ENCODE data around the gene SLC35A1. TPM values are rescaled to one million over a fixed set of nuclear protein-coding genes. Genes with fewer than 3 reads are reported as not detected.
A peak's percentile ranks its signal among the peaks of the same experiment; 100 is the strongest.
"Not testable (repeated sequence)": the region's sequence is repeated elsewhere in the genome, so short reads cannot be mapped to it uniquely, and the experiment has no call there.

The SLC35A1 gene
- total and polyA plus RNA-seq, 5 donors, result 13.1 to 18.0 (median 16.8) TPM

GRCh38 chr6:87482366-87482765, 9.6 kb downstream of the SLC35A1 start:
- 66% methylated on average over 4 of the region's 4 CpGs for WGBS
- H3K9me3 ChIP-seq (ENCODE audit: control insufficient read depth, low read length), result no peaks in the 10 kb centered on the region
- no peaks in the 10 kb centered on the region for H3K27me3 ChIP-seq (ENCODE audit: control insufficient read depth, insufficient read depth)
- H3K4me1 ChIP-seq (ENCODE audit: control insufficient read depth, insufficient read depth, low read length), result no peaks in the 10 kb centered on the region
- no peak overlapping the region for H3K4me3 ChIP-seq (ENCODE audit: low read length)
- DNase-seq, result no peak
- no peak overlapping the region for H3K27ac ChIP-seq (ENCODE audit: low read length)
- intact Hi-C loops (cut with DNase I), result no loop called here
- no peak for ATAC-seq

- H3K4me3 ChIP-seq (ENCODE audit: low read length), result no peak overlapping the region
- H3K27me3 ChIP-seq (ENCODE audit: control insufficient read depth, insufficient read depth), result no peaks in the 10 kb centered on the region
- DNase-seq, result peak in 2 of 3 donors; percentile 52
- ATAC-seq, result no peak
- no peak overlapping the region for H3K27ac ChIP-seq (ENCODE audit: low read length)
- H3K4me1 ChIP-seq (ENCODE audit: control insufficient read depth, insufficient read depth, low read length), result no peaks in the 10 kb centered on the region
- 78% methylated on average over 9 of the region's 9 CpGs for WGBS
- H3K9me3 ChIP-seq (ENCODE audit: control insufficient read depth, low read length), result no peaks in the 10 kb centered on the region
- intact Hi-C loops (cut with DNase I), result no loop called here
Observed at GRCh38 chr6:87483929-87484328, 11.2 kb downstream of the SLC35A1 start.

GRCh38 chr6:87484491-87484890, 11.7 kb downstream of the SLC35A1 start:
- Histone ChIP-seq H3K27ac (ENCODE audit: low read length) (no peak overlapping the region), H3K4me3 (ENCODE audit: low read length) (no peak overlapping the region), H3K9me3 (ENCODE audit: control insufficient read depth, low read length) (no peaks in the 10 kb centered on the region), H3K27me3 (ENCODE audit: control insufficient read depth, insufficient read depth) (no peaks in the 10 kb centered on the region), H3K4me1 (ENCODE audit: control insufficient read depth, insufficient read depth, low read length) (no peaks in the 10 kb centered on the region)
- no peak for DNase-seq
- ATAC-seq, result no peak
- intact Hi-C loops (cut with DNase I), result no loop called here
- WGBS, result 96% methylated on average over 7 of the region's 7 CpGs

GRCh38 chr6:87487555-87487954, 14.8 kb downstream of the SLC35A1 start:
- WGBS, result 67% methylated on average over 4 of the region's 4 CpGs

GRCh38 chr6:87489326-87489725, 16.6 kb downstream of the SLC35A1 start:
- intact Hi-C loops (cut with DNase I); H3K4me1 ChIP-seq (ENCODE audit: control insufficient read depth, insufficient read depth, low read length); H3K4me3 ChIP-seq (ENCODE audit: low read length); H3K9me3 ChIP-seq (ENCODE audit: control insufficient read depth, low read length); ATAC-seq; H3K27me3 ChIP-seq (ENCODE audit: control insufficient read depth, insufficient read depth); DNase-seq; H3K27ac ChIP-seq (ENCODE audit: low read length): not testable (repeated sequence)
- 93% methylated on average over 8 of the region's 8 CpGs for WGBS

More at GRCh38 chr6:87487555-87487954, 14.8 kb downstream of the SLC35A1 start:
- Histone ChIP-seq H3K27me3 (ENCODE audit: control insufficient read depth, insufficient read depth) (no peaks in the 10 kb centered on the region), H3K4me3 (ENCODE audit: low read length) (no peak overlapping the region), H3K4me1 (ENCODE audit: control insufficient read depth, insufficient read depth, low read length) (no peaks in the 10 kb centered on the region), H3K9me3 (ENCODE audit: control insufficient read depth, low read length) (no peaks in the 10 kb centered on the region), H3K27ac (ENCODE audit: low read length) (no peak overlapping the region)
- DNase-seq, result no peak
- intact Hi-C loops (cut with DNase I), result no loop called here
- ATAC-seq, result no peak

GRCh38 chr6:87494761-87495422, 22.1 kb downstream of the SLC35A1 start:
- no peaks in the 10 kb centered on the region for H3K9me3 ChIP-seq (ENCODE audit: control insufficient read depth, low read length)
- ATAC-seq (no peak), DNase-seq (no peak)
- H3K4me1 ChIP-seq (ENCODE audit: control insufficient read depth, insufficient read depth, low read length), result no peaks in the 10 kb centered on the region
- no peak overlapping the region for H3K27ac ChIP-seq (ENCODE audit: low read length)
- 98% methylated on average over 8 of the region's 8 CpGs for WGBS
- H3K4me3 ChIP-seq (ENCODE audit: low read length), result no peak overlapping the region
- intact Hi-C loops (cut with DNase I), result no loop called here
- H3K27me3 ChIP-seq (ENCODE audit: control insufficient read depth, insufficient read depth), result no peaks in the 10 kb centered on the region

- H3K27ac ChIP-seq (ENCODE audit: low read length), result no peak overlapping the region
- intact Hi-C loops (cut with DNase I), result no loop called here
- no peaks in the 10 kb centered on the region for H3K27me3 ChIP-seq (ENCODE audit: control insufficient read depth, insufficient read depth)
- no peak overlapping the region for H3K4me3 ChIP-seq (ENCODE audit: low read length)
- H3K9me3 ChIP-seq (ENCODE audit: control insufficient read depth, low read length), result no peaks in the 10 kb centered on the region
- DNase-seq, result no peak
- no peaks in the 10 kb centered on the region for H3K4me1 ChIP-seq (ENCODE audit: control insufficient read depth, insufficient read depth, low read length)
- no peak for ATAC-seq
Observed at GRCh38 chr6:87498048-87498447, 25.3 kb downstream of the SLC35A1 start.

- no peaks in the 10 kb centered on the region for H3K9me3 ChIP-seq (ENCODE audit: control insufficient read depth, low read length)
- intact Hi-C loops (cut with DNase I), result no loop called here
Observed at GRCh38 chr6:87501809-87502572, 29.2 kb downstream of the SLC35A1 start.

GRCh38 chr6:87504441-87504840, 31.7 kb downstream of the SLC35A1 start:
- WGBS, result 37% methylated on average over 1 of the region's 1 CpG
- intact Hi-C loops (cut with DNase I), result no loop called here
- DNase-seq (no peak), ATAC-seq (peak; percentile 73 to 77)
- Histone ChIP-seq H3K4me1 (ENCODE audit: control insufficient read depth, insufficient read depth, low read length) (peaks cover 5% of the 10 kb centered on the region), H3K4me3 (ENCODE audit: low read length) (no peak overlapping the region), H3K27me3 (ENCODE audit: control insufficient read depth, insufficient read depth) (no peaks in the 10 kb centered on the region), H3K27ac (ENCODE audit: low read length) (no peak overlapping the region), H3K9me3 (ENCODE audit: control insufficient read depth, low read length) (no peaks in the 10 kb centered on the region)

More at GRCh38 chr6:87501809-87502572, 29.2 kb downstream of the SLC35A1 start:
- Histone ChIP-seq H3K4me3 (ENCODE audit: low read length) (no peak overlapping the region), H3K27ac (ENCODE audit: low read length) (no peak overlapping the region), H3K27me3 (ENCODE audit: control insufficient read depth, insufficient read depth) (no peaks in the 10 kb centered on the region), H3K4me1 (ENCODE audit: control insufficient read depth, insufficient read depth, low read length) (peaks cover 5% of the 10 kb centered on the region)
- ATAC-seq (no peak), DNase-seq (no peak)
- WGBS, result 89% methylated on average over 6 of the region's 6 CpGs

- 32% methylated on average over 2 of the region's 2 CpGs for WGBS
Observed at GRCh38 chr6:87514831-87515230, 42.1 kb downstream of the SLC35A1 start.

GRCh38 chr6:87518453-87518852, 45.7 kb downstream of the SLC35A1 start:
- 81% methylated on average over 8 of the region's 8 CpGs for WGBS
- intact Hi-C loops (cut with DNase I), result no loop called here
- Histone ChIP-seq H3K27me3 (ENCODE audit: control insufficient read depth, insufficient read depth) (no peaks in the 10 kb centered on the region), H3K27ac (ENCODE audit: low read length) (no peak overlapping the region), H3K4me1 (ENCODE audit: control insufficient read depth, insufficient read depth, low read length) (no peaks in the 10 kb centered on the region), H3K9me3 (ENCODE audit: control insufficient read depth, low read length) (no peaks in the 10 kb centered on the region), H3K4me3 (ENCODE audit: low read length) (no peak overlapping the region)
- DNase-seq, result no peak
- ATAC-seq, result no peak

More at GRCh38 chr6:87514831-87515230, 42.1 kb downstream of the SLC35A1 start:
- no peaks in the 10 kb centered on the region for H3K4me1 ChIP-seq (ENCODE audit: control insufficient read depth, insufficient read depth, low read length)
- DNase-seq (no peak), ATAC-seq (no peak)
- no peaks in the 10 kb centered on the region for H3K9me3 ChIP-seq (ENCODE audit: control insufficient read depth, low read length)
- no peak overlapping the region for H3K4me3 ChIP-seq (ENCODE audit: low read length)
- intact Hi-C loops (cut with DNase I), result no loop called here
- H3K27me3 ChIP-seq (ENCODE audit: control insufficient read depth, insufficient read depth), result no peaks in the 10 kb centered on the region
- H3K27ac ChIP-seq (ENCODE audit: low read length), result no peak overlapping the region
